ENCODE data around the gene TP73. TPM values are rescaled to one million over a fixed set of nuclear protein-coding genes. Genes with fewer than 3 reads are reported as not detected.
"Not testable (repeated sequence)": the region's sequence is repeated elsewhere in the genome, so short reads cannot be mapped to it uniquely, and the experiment has no call there.

Gene TP73
- total and polyA plus RNA-seq, 12 donors = 0.03 to 0.58 (median 0.15) TPM; not detected in 7

DNA sequence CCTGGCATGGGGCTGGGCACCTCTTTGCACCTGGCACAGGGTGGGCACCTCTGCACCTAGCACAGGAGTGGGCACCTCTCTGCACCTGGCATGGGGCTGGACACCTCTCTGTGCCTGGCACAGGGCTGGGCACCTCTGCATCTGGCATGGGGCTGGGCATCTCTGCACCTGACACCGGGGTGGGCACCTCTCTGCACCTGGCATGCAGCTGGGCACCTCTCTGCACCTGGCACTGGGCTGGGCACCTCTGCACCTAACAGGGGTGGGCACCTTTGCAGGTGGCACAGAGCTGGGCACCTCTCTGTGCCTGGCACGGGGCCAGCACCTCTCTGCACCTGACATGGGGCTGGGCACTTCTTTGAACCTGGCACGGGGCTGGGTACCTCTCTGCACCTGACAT is 70.5 kb downstream of the TP73 start:
- TF ChIP-seq CTCF (IDR thresholded peaks at IDR 0.05) = no peak
- DNase-seq = no peak
- 67 to 83% methylated on average over 3 of the region's 3 CpGs for WGBS, 2 donors
- no peaks in the 10 kb centered on the region for H3K9me3 ChIP-seq
- no peak overlapping the region for H3K4me3 ChIP-seq
- H3K27ac ChIP-seq = no peak overlapping the region
- H3K36me3 ChIP-seq = no peaks in the 10 kb centered on the region
- H3K4me1 ChIP-seq = peaks cover 0 to 26% (median 12%) of the 10 kb centered on the region in 9 donors
- intact Hi-C loops (cut with DNase I) = loop anchor here in 4 of 10 donors (1.0 to 10.0 kb wide), 5 partner anchors 26 to 268 kb away; partner anchors contain the start of gene ARHGEF16 (in 1 of the 4)
- ATAC-seq = no peak
- peaks cover 0 to 21% (median 8%) of the 10 kb centered on the region in 7 donors for H3K27me3 ChIP-seq

- H3K4me3 ChIP-seq, H3K9me3 ChIP-seq, H3K27ac ChIP-seq, H3K36me3 ChIP-seq: not testable (repeated sequence)
- peak; percentile 67 to 77 for DNase-seq
- ATAC-seq = peak; percentile 36 to 63 (median 52)
- peak; percentile 90 to 96 (median 94) for TF ChIP-seq CTCF (IDR thresholded peaks at IDR 0.05)
- intact Hi-C loops (cut with DNase I) = loop anchor here in 6 of 10 donors (1.0 to 10.0 kb wide), 6 partner anchors 29 to 270 kb away; partner anchors contain the start of gene ARHGEF16 (in 1 of the 6)
- Histone ChIP-seq H3K27me3 (peaks cover 0 to 22% (median 10%) of the 10 kb centered on the region in 7 donors), H3K4me1 (peaks cover 0 to 11% (median under 1%) of the 10 kb centered on the region in 9 donors)
- 39% methylated on average over 18 of the region's 18 CpGs for WGBS, 2 donors
These were observed 72.2 kb downstream of the TP73 start for GRCh38 chr1:3724416-3725030.

- H3K27ac ChIP-seq = no peak overlapping the region
- H3K36me3 ChIP-seq = no peaks in the 10 kb centered on the region
- ATAC-seq (no peak), DNase-seq (no peak)
- WGBS, 2 donors = 94 to 100% methylated on average over 2 of the region's 2 CpGs
- H3K4me3 ChIP-seq = no peak overlapping the region
- peaks cover 0 to 28% (median 12%) of the 10 kb centered on the region in 7 donors for H3K27me3 ChIP-seq
- no peak for TF ChIP-seq CTCF (IDR thresholded peaks at IDR 0.05)
- intact Hi-C loops (cut with DNase I) = loop anchor here in 5 of 10 donors (2.0 to 10.0 kb wide), 5 partner anchors 31 to 271 kb away; partner anchors contain the start of gene ARHGEF16 (in 1 of the 5)
- peaks cover 0 to 4% (median 0%) of the 10 kb centered on the region in 9 donors for H3K4me1 ChIP-seq
- no peaks in the 10 kb centered on the region for H3K9me3 ChIP-seq
These were observed 73.0 kb downstream of the TP73 start for GRCh38 chr1:3725366-3725765.

DNA sequence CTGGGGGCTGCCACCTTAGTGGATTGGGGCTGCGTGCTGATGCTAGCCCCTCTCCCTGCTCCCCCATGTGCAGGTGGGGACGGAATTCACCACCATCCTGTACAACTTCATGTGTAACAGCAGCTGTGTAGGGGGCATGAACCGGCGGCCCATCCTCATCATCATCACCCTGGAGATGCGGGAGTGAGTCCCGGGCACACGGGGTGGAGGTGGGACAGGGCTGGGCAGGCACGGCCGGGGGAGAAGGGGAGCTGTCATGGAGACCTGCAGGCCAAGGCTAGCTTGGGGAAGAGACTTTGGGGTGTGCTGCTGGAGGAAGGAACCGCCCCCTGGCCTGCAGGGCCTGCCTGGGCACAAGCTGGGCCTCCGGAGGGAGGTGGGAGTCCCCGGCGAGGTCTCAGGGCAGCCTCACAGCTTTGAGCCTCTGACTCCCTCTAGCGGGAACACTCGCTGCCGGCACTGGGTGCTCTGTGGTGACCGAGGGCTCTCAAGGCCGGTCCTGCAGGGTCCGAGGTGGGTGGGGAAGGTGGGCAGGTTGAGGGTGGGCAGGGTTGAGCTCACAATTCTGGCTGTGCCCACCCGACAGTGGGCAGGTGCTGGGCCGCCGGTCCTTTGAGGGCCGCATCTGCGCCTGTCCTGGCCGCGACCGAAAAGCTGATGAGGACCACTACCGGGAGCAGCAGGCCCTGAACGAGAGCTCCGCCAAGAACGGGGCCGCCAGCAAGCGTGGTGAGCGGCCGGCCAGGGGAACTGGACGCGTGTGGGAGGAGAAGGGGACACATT is 74.9 kb downstream of the TP73 start:
- Histone ChIP-seq H3K4me1 (peaks cover 0 to 13% (median 7%) of the 10 kb centered on the region in 9 donors), H3K9me3 (no peaks in the 10 kb centered on the region), H3K27me3 (peaks cover 0 to 29% (median 14%) of the 10 kb centered on the region in 7 donors), H3K36me3 (no peaks in the 10 kb centered on the region), H3K27ac (no peak overlapping the region), H3K4me3 (no peak overlapping the region)
- ATAC-seq (peak in 3 of 8 donors; percentile 14 to 22 (median 16)), DNase-seq (peak in 1 of 2 donors; percentile 21)
- 54 to 56% methylated on average over 37 of the region's 37 CpGs for WGBS, 2 donors
- TF ChIP-seq CTCF (IDR thresholded peaks at IDR 0.05) = peak in 8 of 9 donors; percentile 12 to 54 (median 36)
- intact Hi-C loops (cut with DNase I) = loop anchor here in 4 of 10 donors (5.0 to 10.0 kb wide), 4 partner anchors 162 to 272 kb away; partner anchors contain the start of gene ARHGEF16 (in 1 of the 4)

Data from heart right ventricle (tissue), 16 donors.